Activated naive CD4-positive, alpha-beta T cell treated with anti-CD3 and anti-CD28 coated beads for 36 hours (primary cell): Measurements from ENCODE around the gene GSK3B. TPM values are rescaled to one million over a fixed set of nuclear protein-coding genes. Genes with fewer than 3 reads are reported as not detected.

Experiments
- CTCF ChIA-PET: fragments of 350-600 bp; sonication (Branson Sonifier 250); formaldehyde crosslinking; loops from one replicate; lab custom pipeline; 2021; ENCODE audit warnings: antibody characterized with exemption; lab: Charles Lee
- DNase-seq: peaks from one replicate; pipeline ENCODE4 v3.0.0-alpha.2; 2020
- H3K27ac Mint-ChIP-seq: one replicate; pipeline ENCODE4 v1.8.0; 2021; ENCODE audit warnings: mild to moderate bottlenecking, mixed read lengths
- H3K27me3 Mint-ChIP-seq: one replicate; pipeline ENCODE4 v1.8.0; 2021; ENCODE audit warnings: low read depth, mixed read lengths
- H3K36me3 Mint-ChIP-seq: one replicate; pipeline ENCODE4 v1.8.0; 2021; ENCODE audit warnings: low read depth, mixed read lengths
- H3K4me1 Mint-ChIP-seq: one replicate; pipeline ENCODE4 v1.8.0; 2021; ENCODE audit warnings: low read depth, mixed read lengths
- H3K4me3 Mint-ChIP-seq: one replicate; pipeline ENCODE4 v1.8.0; 2021; ENCODE audit warnings: mild to moderate bottlenecking, moderate library complexity, mixed read lengths
- H3K9me3 Mint-ChIP-seq: one replicate; pipeline ENCODE4 v1.8.0; 2021; ENCODE audit warnings: mixed read lengths
- intact Hi-C: fragments of 100-400 bp; cut with micrococcal nuclease; formaldehyde crosslinking; loops from one replicate; pipeline ENCODE4 v1.15.1; 2023
- total RNA-seq, 2 experiments: library from RNA; stranded (reverse); gene quantifications; one replicate each; pipeline ENCODE4 v1.2.3, GENCODE V29; 2021

GSK3B gene
- total RNA-seq, 2 experiments from 2014 or later: 25.9 to 27.8 TPM

DNA sequence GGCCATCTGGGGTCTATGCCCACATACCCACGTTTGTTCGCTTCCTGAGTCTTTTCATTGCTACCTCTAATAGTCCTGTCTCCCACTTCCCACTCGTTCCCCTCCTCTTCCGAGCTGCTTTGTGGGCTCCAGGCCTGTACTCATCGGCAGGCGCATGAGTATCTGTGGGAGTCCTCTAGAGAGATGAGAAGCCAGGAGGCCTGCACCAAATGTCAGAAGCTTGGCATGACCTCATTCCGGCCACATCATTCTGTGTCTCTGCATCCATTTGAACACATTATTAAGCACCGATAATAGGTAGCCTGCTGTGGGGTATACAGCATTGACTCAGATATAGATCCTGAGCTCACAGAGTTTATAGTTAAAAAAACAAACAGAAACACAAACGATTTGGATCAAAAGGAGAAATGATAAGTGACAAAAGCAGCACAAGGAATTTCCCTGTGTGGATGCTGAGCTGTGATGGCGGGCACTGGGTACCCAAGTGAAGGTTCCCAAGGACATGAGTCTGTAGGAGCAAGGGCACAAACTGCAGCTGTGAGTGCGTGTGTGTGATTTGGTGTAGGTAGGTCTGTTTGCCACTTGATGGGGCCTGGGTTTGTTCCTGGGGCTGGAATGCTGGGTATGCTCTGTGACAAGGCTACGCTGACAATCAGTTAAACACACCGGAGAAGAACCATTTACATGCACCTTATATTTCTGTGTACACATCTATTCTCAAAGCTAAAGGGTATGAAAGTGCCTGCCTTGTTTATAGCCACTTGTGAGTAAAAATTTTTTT is 276.5 kb downstream of the GSK3B start:
- Mint-ChIP-seq H3K27ac (no peak overlapping the region), H3K9me3 (no peaks in the 10 kb centered on the region), H3K27me3 (no peaks in the 10 kb centered on the region), H3K4me1 (peaks cover 4% of the 10 kb centered on the region), H3K36me3 (no peaks in the 10 kb centered on the region), H3K4me3 (no peak overlapping the region)
- intact Hi-C loops: loop anchor here (10.0 kb wide), 1 partner anchor 737 kb away; no protein-coding TSS in a partner anchor
- CTCF ChIA-PET: interaction anchor here (0.5 to 1.7 kb wide), 2 partner anchors 10 to 31 kb away, joined by 3 to 4 read pairs; no protein-coding TSS in a partner anchor
- DNase-seq: no peak

DNA sequence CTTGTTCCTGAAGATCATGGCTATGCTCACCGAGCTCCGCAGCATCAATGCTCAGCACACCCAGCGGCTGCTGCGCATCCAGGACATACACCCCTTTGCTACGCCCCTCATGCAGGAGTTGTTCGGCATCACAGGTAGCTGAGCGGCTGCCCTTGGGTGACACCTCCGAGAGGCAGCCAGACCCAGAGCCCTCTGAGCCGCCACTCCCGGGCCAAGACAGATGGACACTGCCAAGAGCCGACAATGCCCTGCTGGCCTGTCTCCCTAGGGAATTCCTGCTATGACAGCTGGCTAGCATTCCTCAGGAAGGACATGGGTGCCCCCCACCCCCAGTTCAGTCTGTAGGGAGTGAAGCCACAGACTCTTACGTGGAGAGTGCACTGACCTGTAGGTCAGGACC is 277.2 kb downstream of the GSK3B start:
- Mint-ChIP-seq H3K36me3 (no peaks in the 10 kb centered on the region), H3K9me3 (no peaks in the 10 kb centered on the region), H3K4me3 (no peak overlapping the region), H3K27ac (no peak overlapping the region), H3K4me1 (peaks cover 4% of the 10 kb centered on the region), H3K27me3 (no peaks in the 10 kb centered on the region)
- intact Hi-C loops: loop anchor here (10.0 kb wide), 1 partner anchor 738 kb away; no protein-coding TSS in a partner anchor
- CTCF ChIA-PET: interaction anchor here (0.5 to 0.7 kb wide), 2 partner anchors 30 to 235 kb away, joined by 3 to 5 read pairs; no protein-coding TSS in a partner anchor
- no peak for DNase-seq

DNA sequence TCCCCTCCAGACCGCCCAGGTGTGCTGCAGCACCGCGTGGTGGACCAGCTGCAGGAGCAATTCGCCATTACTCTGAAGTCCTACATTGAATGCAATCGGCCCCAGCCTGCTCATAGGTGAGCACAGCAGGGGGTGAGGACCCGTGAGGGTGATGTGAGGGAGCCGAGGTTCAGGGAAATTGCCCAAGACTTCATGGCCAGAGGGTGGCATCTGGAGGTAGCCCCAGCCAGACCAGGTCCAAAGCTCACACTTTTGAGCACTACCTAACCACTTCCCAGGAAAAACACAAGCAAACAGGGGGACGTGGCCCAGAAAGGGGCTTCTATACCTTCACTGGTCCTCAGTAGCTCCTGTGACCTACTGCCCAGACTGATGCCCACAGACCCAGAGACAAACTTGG is 278.5 kb downstream of the GSK3B start:
- H3K36me3 Mint-ChIP-seq: no peaks in the 10 kb centered on the region
- H3K27me3 Mint-ChIP-seq: no peaks in the 10 kb centered on the region
- peaks cover under 1% of the 10 kb centered on the region for H3K4me1 Mint-ChIP-seq
- CTCF ChIA-PET: interaction anchor here (0.6 kb wide), 1 partner anchor 66 kb away, joined by 3 read pairs; no protein-coding TSS in a partner anchor
- H3K27ac Mint-ChIP-seq: no peak overlapping the region
- DNase-seq: no peak
- no peaks in the 10 kb centered on the region for H3K9me3 Mint-ChIP-seq
- H3K4me3 Mint-ChIP-seq: no peak overlapping the region
- intact Hi-C loops: loop anchor here (10.0 kb wide), 1 partner anchor 739 kb away; no protein-coding TSS in a partner anchor

DNA sequence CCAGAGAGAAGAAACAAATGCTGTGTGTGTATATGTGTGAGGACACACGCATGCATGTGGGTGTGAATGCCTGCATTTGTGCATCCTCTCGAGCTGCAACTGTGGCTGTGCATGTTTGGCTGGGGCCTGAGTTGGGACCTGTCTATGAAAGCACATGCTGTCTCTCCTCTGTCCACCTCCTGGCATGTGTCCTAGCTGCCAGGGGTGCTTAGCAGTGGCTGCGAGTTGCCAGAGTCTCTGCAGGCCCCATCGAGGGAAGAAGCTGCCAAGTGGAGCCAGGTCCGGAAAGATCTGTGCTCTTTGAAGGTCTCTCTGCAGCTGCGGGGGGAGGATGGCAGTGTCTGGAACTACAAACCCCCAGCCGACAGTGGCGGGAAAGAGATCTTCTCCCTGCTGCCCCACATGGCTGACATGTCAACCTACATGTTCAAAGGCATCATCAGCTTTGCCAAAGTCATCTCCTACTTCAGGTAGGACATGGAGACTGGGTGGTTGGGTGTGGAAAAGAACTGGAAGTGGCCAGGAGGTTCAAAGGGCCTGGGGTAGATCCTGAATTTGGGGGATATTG is 281.7 kb downstream of the GSK3B start:
- CTCF ChIA-PET: interaction anchor here (0.5 to 0.6 kb wide), 2 partner anchors 95 to 154 kb away, joined by 3 to 4 read pairs; no protein-coding TSS in a partner anchor
- DNase-seq: no peak
- intact Hi-C loops: loop anchor here (5.0 to 10.0 kb wide), 2 partner anchors 285 to 742 kb away; no protein-coding TSS in a partner anchor
- no peaks in the 10 kb centered on the region for H3K27me3 Mint-ChIP-seq
- H3K9me3 Mint-ChIP-seq: no peaks in the 10 kb centered on the region
- H3K36me3 Mint-ChIP-seq: no peaks in the 10 kb centered on the region
- no peak overlapping the region for H3K4me3 Mint-ChIP-seq
- H3K27ac Mint-ChIP-seq: no peak overlapping the region
- H3K4me1 Mint-ChIP-seq: peaks cover 10% of the 10 kb centered on the region

DNA sequence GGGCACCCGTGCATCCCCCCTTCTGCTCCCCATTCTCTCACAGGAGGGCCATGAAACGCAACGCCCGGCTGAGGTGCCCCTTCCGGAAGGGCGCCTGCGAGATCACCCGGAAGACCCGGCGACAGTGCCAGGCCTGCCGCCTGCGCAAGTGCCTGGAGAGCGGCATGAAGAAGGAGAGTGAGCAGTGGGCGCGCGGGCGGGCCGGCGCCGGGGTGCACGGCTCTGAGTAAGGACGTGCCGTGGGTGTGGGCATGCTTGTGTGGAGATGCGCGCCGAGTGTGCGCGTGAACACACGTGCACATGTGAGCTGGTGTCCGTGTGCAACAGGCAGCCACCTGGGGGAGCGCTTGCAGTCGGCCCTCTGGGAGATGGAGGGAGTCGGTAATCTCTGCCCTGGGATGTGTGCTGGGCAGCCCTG is 284.2 kb downstream of the GSK3B start:
- H3K36me3 Mint-ChIP-seq: no peaks in the 10 kb centered on the region
- H3K4me3 Mint-ChIP-seq: peak overlapping the region; percentile 78
- DNase-seq: peak; percentile 67
- no peaks in the 10 kb centered on the region for H3K9me3 Mint-ChIP-seq
- peak overlapping the region; percentile 70 for H3K27ac Mint-ChIP-seq
- H3K4me1 Mint-ChIP-seq: peaks cover 10% of the 10 kb centered on the region
- CTCF ChIA-PET: interaction anchor here (0.9 to 2.3 kb wide), 4 partner anchors 114 to 607 kb away, joined by 3 to 5 read pairs (median 4); no protein-coding TSS in a partner anchor
- no peaks in the 10 kb centered on the region for H3K27me3 Mint-ChIP-seq
- intact Hi-C loops: loop anchor here (5.0 to 10.0 kb wide), 2 partner anchors 287 to 745 kb away; no protein-coding TSS in a partner anchor

DNA sequence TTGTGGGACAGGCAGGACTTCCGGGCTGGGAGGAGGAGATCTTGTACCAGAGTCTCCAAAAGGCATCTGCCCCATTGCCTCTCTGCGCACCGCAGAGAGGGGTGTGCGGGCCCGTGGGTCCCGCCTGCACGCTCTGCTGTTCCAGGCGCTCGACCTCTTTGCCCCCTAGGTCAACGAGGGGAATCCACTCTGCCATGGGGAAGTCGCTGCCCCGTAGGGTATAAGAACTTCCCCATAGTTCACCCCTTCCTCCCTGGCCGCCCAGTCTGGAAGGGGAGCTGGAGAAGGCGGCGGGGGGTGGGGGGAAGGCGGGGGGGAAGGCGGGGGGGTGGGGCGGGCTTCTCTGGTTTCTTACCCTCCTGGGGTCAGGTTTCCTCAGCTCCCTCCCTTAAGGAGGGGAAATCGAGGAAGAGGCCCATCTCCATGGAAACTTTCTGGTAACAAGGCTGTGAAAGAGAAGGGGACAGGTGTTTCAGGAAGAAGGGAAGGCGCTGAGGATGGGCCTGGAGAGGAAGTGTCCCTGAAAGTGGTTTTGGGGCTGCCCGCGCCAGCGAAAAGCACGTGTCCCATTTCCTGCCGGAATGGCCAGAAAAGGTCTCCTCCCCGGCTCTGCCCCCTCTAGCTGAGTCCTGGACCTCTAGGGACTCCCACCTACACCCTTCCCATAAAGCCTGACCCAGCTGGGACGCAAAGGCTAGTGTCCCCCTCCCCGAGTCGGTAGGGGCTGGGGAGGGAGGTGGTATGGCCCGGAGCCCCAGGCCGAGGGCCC is 284.8 kb downstream of the GSK3B start:
- Mint-ChIP-seq H3K4me3 (peak overlapping the region; percentile 78), H3K4me1 (peaks cover 10% of the 10 kb centered on the region), H3K36me3 (no peaks in the 10 kb centered on the region), H3K27me3 (no peaks in the 10 kb centered on the region), H3K9me3 (no peaks in the 10 kb centered on the region), H3K27ac (no peak overlapping the region)
- CTCF ChIA-PET: interaction anchor here (0.9 to 2.3 kb wide), 4 partner anchors 82 to 608 kb away, joined by 3 to 5 read pairs (median 4); no protein-coding TSS in a partner anchor
- intact Hi-C loops: loop anchor here (5.0 to 10.0 kb wide), 2 partner anchors 288 to 745 kb away; no protein-coding TSS in a partner anchor
- peak; percentile 53 for DNase-seq

DNA sequence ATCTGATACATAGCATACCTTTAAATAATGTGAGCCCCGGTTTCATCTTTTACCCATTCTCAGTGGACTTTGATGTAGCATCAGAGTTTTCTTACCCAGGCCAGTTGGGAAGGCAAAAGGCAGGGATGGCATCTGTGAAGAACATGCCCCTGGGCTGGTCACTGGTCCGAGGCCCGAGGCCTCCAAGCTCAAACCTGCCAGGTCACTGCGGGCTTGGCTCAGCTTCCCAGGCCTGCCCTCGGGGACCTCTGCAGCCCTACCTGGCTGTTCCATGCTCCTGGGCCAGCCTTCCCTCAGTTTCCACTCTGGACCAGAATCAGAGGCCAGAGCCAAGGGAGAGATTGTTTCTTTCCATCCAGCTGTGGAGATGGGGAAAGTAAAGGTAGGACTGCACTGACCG is 285.4 kb downstream of the GSK3B start:
- peaks cover 10% of the 10 kb centered on the region for H3K4me1 Mint-ChIP-seq
- H3K27me3 Mint-ChIP-seq: no peaks in the 10 kb centered on the region
- intact Hi-C loops: no loop called here
- H3K4me3 Mint-ChIP-seq: no peak overlapping the region
- CTCF ChIA-PET: interaction anchor here (0.9 to 2.3 kb wide), 3 partner anchors 82 to 609 kb away, joined by 3 to 5 read pairs (median 4); no protein-coding TSS in a partner anchor
- no peak overlapping the region for H3K27ac Mint-ChIP-seq
- DNase-seq: no peak
- H3K9me3 Mint-ChIP-seq: no peaks in the 10 kb centered on the region
- H3K36me3 Mint-ChIP-seq: no peaks in the 10 kb centered on the region

DNA sequence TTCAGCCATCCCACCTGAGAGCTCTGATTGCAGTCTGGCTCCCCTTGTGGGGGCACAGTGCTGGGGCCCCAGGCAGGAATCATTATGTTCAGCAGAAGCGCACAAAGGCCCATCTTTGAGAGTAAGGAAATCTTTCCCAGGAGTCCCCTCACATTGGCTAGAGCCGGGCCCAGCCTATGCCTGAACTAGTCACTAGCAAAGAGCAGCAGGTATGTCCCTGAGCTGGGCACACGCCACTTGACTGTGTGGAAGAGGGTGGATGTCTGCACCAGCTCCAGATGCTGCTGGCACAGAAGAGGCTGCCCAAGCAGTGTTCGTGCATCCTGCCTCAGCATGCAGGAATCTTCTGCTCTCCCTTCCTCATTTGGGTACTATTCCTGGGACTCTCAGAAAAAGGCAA is 286.0 kb downstream of the GSK3B start:
- Mint-ChIP-seq H3K27ac (no peak overlapping the region), H3K9me3 (no peaks in the 10 kb centered on the region), H3K4me1 (peaks cover 10% of the 10 kb centered on the region), H3K4me3 (no peak overlapping the region), H3K27me3 (no peaks in the 10 kb centered on the region), H3K36me3 (no peaks in the 10 kb centered on the region)
- CTCF ChIA-PET: interaction anchor here (0.7 to 2.0 kb wide), 2 partner anchors 81 to 339 kb away, joined by 4 read pairs; no protein-coding TSS in a partner anchor
- intact Hi-C loops: no loop called here
- DNase-seq: no peak

DNA sequence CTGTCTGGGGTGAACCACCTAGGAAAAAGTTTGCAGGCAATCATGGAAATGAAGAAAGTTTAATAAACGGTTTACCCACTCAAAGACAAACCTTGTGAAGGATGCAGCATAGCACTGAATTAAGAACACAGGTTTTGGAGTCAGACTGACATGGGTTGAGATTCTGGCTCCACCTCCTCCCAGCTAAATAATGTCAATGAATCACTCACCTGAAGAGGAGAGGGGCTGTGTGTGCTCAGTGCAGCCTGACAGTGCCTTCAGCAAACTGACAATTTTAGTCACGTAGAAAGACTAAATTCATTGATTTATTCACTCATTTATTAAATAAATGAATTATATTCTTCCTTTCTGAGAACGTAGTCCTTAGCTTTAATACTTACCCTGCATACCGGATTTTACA is 293.4 kb downstream of the GSK3B start:
- no peaks in the 10 kb centered on the region for H3K4me1 Mint-ChIP-seq
- no peak for DNase-seq
- no peaks in the 10 kb centered on the region for H3K9me3 Mint-ChIP-seq
- CTCF ChIA-PET: no interaction called here
- no peaks in the 10 kb centered on the region for H3K36me3 Mint-ChIP-seq
- H3K27me3 Mint-ChIP-seq: peaks cover 4% of the 10 kb centered on the region
- no peak overlapping the region for H3K4me3 Mint-ChIP-seq
- intact Hi-C loops: no loop called here
- no peak overlapping the region for H3K27ac Mint-ChIP-seq

DNA sequence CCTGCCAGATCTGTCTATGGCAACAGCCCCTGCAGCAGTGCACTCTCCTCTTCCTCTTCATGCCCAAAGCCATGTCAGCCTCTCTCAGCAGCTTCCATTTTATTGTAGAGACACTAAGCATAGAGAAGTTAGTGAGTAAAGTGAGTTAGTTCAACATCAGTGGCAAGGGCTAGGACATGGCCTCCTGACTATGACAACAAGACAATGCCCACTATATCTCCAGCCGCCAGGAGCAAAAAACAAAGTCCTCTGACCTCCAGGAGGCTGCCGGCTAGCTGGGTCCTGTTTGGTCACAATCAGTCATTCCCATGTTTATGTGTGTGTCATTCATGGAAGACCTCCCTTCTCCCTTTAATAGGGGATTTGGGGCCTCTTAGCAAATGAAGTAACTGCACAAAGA is 297.5 kb downstream of the GSK3B start:
- H3K27me3 Mint-ChIP-seq: peaks cover 4% of the 10 kb centered on the region
- CTCF ChIA-PET: no interaction called here
- intact Hi-C loops: no loop called here
- H3K36me3 Mint-ChIP-seq: no peaks in the 10 kb centered on the region
- H3K27ac Mint-ChIP-seq: no peak overlapping the region
- no peaks in the 10 kb centered on the region for H3K9me3 Mint-ChIP-seq
- DNase-seq: no peak
- no peak overlapping the region for H3K4me3 Mint-ChIP-seq
- H3K4me1 Mint-ChIP-seq: no peaks in the 10 kb centered on the region

DNA sequence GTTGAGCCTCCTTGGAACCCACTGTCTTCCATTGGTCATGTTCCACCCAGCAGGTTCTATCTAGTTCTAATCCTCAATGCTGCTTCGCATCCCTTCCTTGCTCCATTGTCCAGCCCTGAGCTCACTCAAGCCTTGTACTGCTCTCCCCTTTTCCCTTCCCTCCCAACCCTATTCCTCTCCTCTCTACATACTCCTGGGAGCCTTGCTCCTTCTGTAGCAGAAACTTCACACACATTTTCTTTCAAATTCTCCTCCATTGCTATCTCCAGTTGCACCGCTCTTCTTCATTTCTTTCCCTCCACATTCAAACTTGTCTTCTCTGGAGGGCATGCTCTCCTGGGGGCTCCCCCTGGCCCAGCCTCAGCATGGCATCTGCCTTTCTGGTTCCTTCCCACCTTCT is 297.9 kb downstream of the GSK3B start:
- intact Hi-C loops: no loop called here
- Mint-ChIP-seq H3K36me3 (no peaks in the 10 kb centered on the region), H3K4me3 (no peak overlapping the region), H3K9me3 (no peaks in the 10 kb centered on the region), H3K27ac (no peak overlapping the region), H3K27me3 (peaks cover 4% of the 10 kb centered on the region), H3K4me1 (no peaks in the 10 kb centered on the region)
- CTCF ChIA-PET: no interaction called here
- DNase-seq: no peak

DNA sequence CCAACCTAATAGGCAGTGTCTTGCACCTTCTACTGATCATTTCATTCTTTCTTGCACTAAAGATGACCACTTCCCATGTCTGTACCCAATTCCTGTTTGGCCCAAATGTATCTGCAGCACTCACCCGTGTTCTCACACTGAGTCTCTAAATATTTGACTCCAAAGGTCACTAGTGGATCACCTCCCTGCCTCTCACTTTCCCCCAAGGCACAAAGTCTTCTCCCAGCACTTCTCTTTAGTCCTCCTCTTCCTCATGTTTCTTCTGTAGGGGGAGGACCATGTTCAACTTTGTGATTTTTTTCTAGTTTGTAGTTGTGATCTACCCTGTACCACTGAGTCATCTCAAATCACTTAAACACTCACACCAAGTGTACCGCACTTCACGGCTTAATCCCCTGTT is 298.4 kb downstream of the GSK3B start:
- intact Hi-C loops: no loop called here
- CTCF ChIA-PET: no interaction called here
- Mint-ChIP-seq H3K4me3 (no peak overlapping the region), H3K36me3 (no peaks in the 10 kb centered on the region), H3K4me1 (no peaks in the 10 kb centered on the region), H3K27me3 (peaks cover 4% of the 10 kb centered on the region), H3K27ac (no peak overlapping the region), H3K9me3 (no peaks in the 10 kb centered on the region)
- no peak for DNase-seq
